ENCODE results near the gene COMMD4. TPM values are rescaled to one million over a fixed set of nuclear protein-coding genes. Genes with fewer than 3 reads are reported as not detected.

Gene COMMD4
- total and polyA plus RNA-seq, 2 of the 8 experiments (the other 6 are each of a cell fraction or from before 2014, with no cell fraction given): 131 to 236 TPM

- H2BK120ac ChIP-seq (replicated peaks; ENCODE audit: low read depth, low read length): no peak overlapping the region
- no peak for TF ChIP-seq CTBP2 (IDR thresholded peaks at IDR 0.05; ENCODE audit: borderline replicate concordance, insufficient read depth, insufficient read length, low read length)
- no peak for TF ChIP-seq SIX5 (IDR thresholded peaks at IDR 0.05; ENCODE audit: low read depth, low read length)
- no peak for TF ChIP-seq E2F6 (IDR thresholded peaks at IDR 0.05)
- no peak for TF ChIP-seq SIN3A (conservative IDR thresholded peaks at IDR 0.05 in 1 of 2, IDR thresholded peaks at IDR 0.05 in 1 of 2; ENCODE audit: low read depth in 1 of 2, low read length in 2 of 2)
- TF ChIP-seq NRF1 (IDR thresholded peaks at IDR 0.05; ENCODE audit: low read depth, low read length): no peak
- no peak for TF ChIP-seq BACH1 (IDR thresholded peaks at IDR 0.05; ENCODE audit: low read length)
- no peak for TF ChIP-seq RAD21 (IDR thresholded peaks at IDR 0.05 in 1 of 2, conservative IDR thresholded peaks at IDR 0.05 in 1 of 2; ENCODE audit: low read depth in 2 of 2, low read length in 2 of 2)
- no peak for TF ChIP-seq USF2 (IDR thresholded peaks at IDR 0.05; ENCODE audit: low read length)
- no peak for TF ChIP-seq HDAC6 (IDR thresholded peaks at IDR 0.05; ENCODE audit: low read depth, low read length)
- TF ChIP-seq GABPA (IDR thresholded peaks at IDR 0.05; ENCODE audit: borderline replicate concordance, insufficient read depth, low read length): no peak
Measured at GRCh38 chr15:75314552-75315290, 21.1 kb upstream of the COMMD4 start.

More at GRCh38 chr15:75314552-75315290, 21.1 kb upstream of the COMMD4 start:
- ChIA-PET CTCF (ENCODE audit: partially characterized antibody) (interaction anchor here (0.7 kb wide), 1 partner anchor 64 kb away, joined by 3 read pairs; no protein-coding TSS in a partner anchor), POLR2A (ENCODE audit: partially characterized antibody) (no interaction called here)
- no peaks in the 10 kb centered on the region for H3K36me3 ChIP-seq (ENCODE audit: control insufficient read depth in 2 of 4, insufficient read depth in 4 of 4, low read length in 3 of 4)
- H3K23ac ChIP-seq (ENCODE audit: insufficient read length): no peak overlapping the region
- no peak overlapping the region for H4K91ac ChIP-seq (replicated peaks; ENCODE audit: insufficient read length, low read length)
- H2BK20ac ChIP-seq (ENCODE audit: low read length): no peak overlapping the region
- H3K18ac ChIP-seq (ENCODE audit: extremely low read depth, low read length): no peak overlapping the region
- no peak overlapping the region for H3K27ac ChIP-seq (ENCODE audit: low read depth, low read length)
- H3K79me2 ChIP-seq (ENCODE audit: control insufficient read depth in 1 of 2, insufficient read depth in 2 of 2, low read length in 2 of 2): no peaks in the 10 kb centered on the region
- no peaks in the 10 kb centered on the region for H3K27me3 ChIP-seq (replicated peaks in 1 of 4; ENCODE audit: control insufficient read depth in 3 of 4, extremely low read depth in 1 of 4, insufficient read depth in 3 of 4, low read length in 3 of 4)
- 94% methylated on average over 5 of the region's 5 CpGs; no CpG with 5 or more reads in 1 of the 2 experiments for WGBS, 2 experiments (ENCODE audit: extremely low coverage in 1 of 2, insufficient coverage in 1 of 2, insufficient read length in 1 of 2, insufficient replicate concordance in 2 of 2, low coverage in 1 of 2, low lambda C conversion rate in 2 of 2, missing lambda C conversion rate in 1 of 2)
- no peak overlapping the region for H2BK5ac ChIP-seq (ENCODE audit: low read depth, low read length)
- no peak overlapping the region for H4K5ac ChIP-seq (ENCODE audit: insufficient read length, low read depth, low read length)
- no peak overlapping the region for H2AK5ac ChIP-seq (ENCODE audit: low read depth, low read length)
- H3K4me2 ChIP-seq (ENCODE audit: insufficient read depth in 1 of 2, low read depth in 2 of 2, low read length in 2 of 2): no peak overlapping the region
- FAIRE-seq (no peak), DNase-seq (ENCODE audit: low read depth in 1 of 2, low spot score in 2 of 2) (no peak)
- no peaks in the 10 kb centered on the region for H4K20me1 ChIP-seq (replicated peaks in 1 of 2; ENCODE audit: control insufficient read depth in 1 of 2, insufficient read depth in 2 of 2, low read length in 2 of 2)
- H3K9me3 ChIP-seq (ENCODE audit: insufficient read depth in 2 of 2, low read depth in 1 of 2, low read length in 1 of 2): no peaks in the 10 kb centered on the region
- H2BK12ac ChIP-seq (ENCODE audit: low read depth, low read length): no peak overlapping the region
- H3K56ac ChIP-seq (replicated peaks; ENCODE audit: insufficient read length, low read depth, low read length): no peak overlapping the region
- no peaks in the 10 kb centered on the region for H3K23me2 ChIP-seq (ENCODE audit: low read depth, low read length)
- no peak overlapping the region for H4K8ac ChIP-seq (ENCODE audit: extremely low read depth, insufficient read depth, low read length)
- no peaks in the 10 kb centered on the region for H3K4me1 ChIP-seq (replicated peaks in 1 of 4; ENCODE audit: control insufficient read depth in 3 of 4, insufficient read depth in 4 of 4, low read length in 3 of 4)
- no peak overlapping the region for H3K4ac ChIP-seq (replicated peaks; ENCODE audit: insufficient read length, low read depth, low read length)
- H2BK15ac ChIP-seq (ENCODE audit: low read length): no peak overlapping the region
- H3K4me3 ChIP-seq (ENCODE audit: extremely low read depth in 1 of 4, insufficient read depth in 2 of 4, low read depth in 3 of 4, low read length in 4 of 4): no peak overlapping the region
- no peaks in the 10 kb centered on the region for H3K79me1 ChIP-seq (ENCODE audit: low read depth, low read length)
- no peak overlapping the region for H3K9ac ChIP-seq (replicated peaks in 1 of 4; ENCODE audit: extremely low read depth in 1 of 4, low read depth in 3 of 4, low read length in 3 of 4)
- no peak overlapping the region for H2AFZ ChIP-seq (ENCODE audit: low read length)
- no peak overlapping the region for H3K14ac ChIP-seq (ENCODE audit: insufficient read length)
